ENCODE results near the gene AKAP13.

The AKAP13 gene

GRCh38 chr15:85692321-85692720, 311.9 kb downstream of the AKAP13 start:
- no peak for TF ChIP-seq LEF1 (IDR thresholded peaks at IDR 0.05; ENCODE audit: borderline replicate concordance)
- no peak for TF ChIP-seq FOXA1 (IDR thresholded peaks at IDR 0.05)
- TF ChIP-seq TARDBP (IDR thresholded peaks at IDR 0.05): no peak
- TF ChIP-seq L3MBTL2 (conservative IDR thresholded peaks at IDR 0.05): no peak
- TF ChIP-seq ELF4 (IDR thresholded peaks at IDR 0.05): no peak
- TF ChIP-seq FOXM1 (IDR thresholded peaks at IDR 0.05; ENCODE audit: borderline replicate concordance): no peak
- TF ChIP-seq NFRKB (IDR thresholded peaks at IDR 0.05): no peak
- TF ChIP-seq BHLHE40 (IDR thresholded peaks at IDR 0.05; ENCODE audit: borderline replicate concordance): no peak
- no peak for TF ChIP-seq FOXK2 (IDR thresholded peaks at IDR 0.05)
- no peak for TF ChIP-seq CTBP1 (IDR thresholded peaks at IDR 0.05; ENCODE audit: borderline replicate concordance)
- no peak for TF ChIP-seq ARNT (IDR thresholded peaks at IDR 0.05)
- no peak for TF ChIP-seq HDGF (IDR thresholded peaks at IDR 0.05; ENCODE audit: borderline replicate concordance)
- TF ChIP-seq SP1 (IDR thresholded peaks at IDR 0.05): no peak
- no peak for TF ChIP-seq ZNF384 (IDR thresholded peaks at IDR 0.05)
- no peak for TF ChIP-seq PKNOX1 (IDR thresholded peaks at IDR 0.05)
- TF ChIP-seq SUZ12 (IDR thresholded peaks at IDR 0.05): no peak
- CTCF ChIA-PET: no interaction called here
- POLR2A ChIA-PET: no interaction called here
- DNase-seq (ENCODE audit: extremely low spot score): no peak

- no peak for TF ChIP-seq SP1 (IDR thresholded peaks at IDR 0.05)
- POLR2A ChIA-PET: no interaction called here
- CTCF ChIA-PET: no interaction called here
- DNase-seq (ENCODE audit: extremely low spot score): no peak
These were observed 312.5 kb downstream of the AKAP13 start for GRCh38 chr15:85692873-85693272.

GRCh38 chr15:85693277-85693676, 312.9 kb downstream of the AKAP13 start:
- ChIA-PET CTCF (no interaction called here), POLR2A (no interaction called here)
- TF ChIP-seq L3MBTL2 (conservative IDR thresholded peaks at IDR 0.05): no peak
- TF ChIP-seq BHLHE40 (IDR thresholded peaks at IDR 0.05; ENCODE audit: borderline replicate concordance): no peak
- TF ChIP-seq ELF4 (IDR thresholded peaks at IDR 0.05): no peak
- TF ChIP-seq HDGF (IDR thresholded peaks at IDR 0.05; ENCODE audit: borderline replicate concordance): no peak
- no peak for TF ChIP-seq PKNOX1 (IDR thresholded peaks at IDR 0.05)
- TF ChIP-seq FOXM1 (IDR thresholded peaks at IDR 0.05; ENCODE audit: borderline replicate concordance): no peak
- DNase-seq (ENCODE audit: extremely low spot score): no peak

GRCh38 chr15:85694091-85694490, 313.7 kb downstream of the AKAP13 start:
- no peak for TF ChIP-seq FOXA1 (IDR thresholded peaks at IDR 0.05)
- TF ChIP-seq PKNOX1 (IDR thresholded peaks at IDR 0.05): no peak
- no peak for TF ChIP-seq BHLHE40 (IDR thresholded peaks at IDR 0.05; ENCODE audit: borderline replicate concordance)
- no peak for TF ChIP-seq SP1 (IDR thresholded peaks at IDR 0.05)
- no peak for TF ChIP-seq CTBP1 (IDR thresholded peaks at IDR 0.05; ENCODE audit: borderline replicate concordance)
- TF ChIP-seq LEF1 (IDR thresholded peaks at IDR 0.05; ENCODE audit: borderline replicate concordance): no peak
- TF ChIP-seq L3MBTL2 (conservative IDR thresholded peaks at IDR 0.05): no peak
- POLR2A ChIA-PET: no interaction called here
- no peak for DNase-seq (ENCODE audit: extremely low spot score)
- CTCF ChIA-PET: no interaction called here

GRCh38 chr15:85700767-85701166, 320.4 kb downstream of the AKAP13 start:
- no peak for DNase-seq (ENCODE audit: extremely low spot score)
- ChIA-PET CTCF (no interaction called here), POLR2A (no interaction called here)
- TF ChIP-seq FOXA1 (IDR thresholded peaks at IDR 0.05) (no peak), SP1 (IDR thresholded peaks at IDR 0.05) (no peak), SUZ12 (IDR thresholded peaks at IDR 0.05) (no peak), LEF1 (IDR thresholded peaks at IDR 0.05; ENCODE audit: borderline replicate concordance) (no peak), HDGF (IDR thresholded peaks at IDR 0.05; ENCODE audit: borderline replicate concordance) (no peak), ZNF384 (IDR thresholded peaks at IDR 0.05) (no peak), L3MBTL2 (conservative IDR thresholded peaks at IDR 0.05) (no peak), ELF4 (IDR thresholded peaks at IDR 0.05) (no peak), FOXK2 (IDR thresholded peaks at IDR 0.05) (no peak), ARNT (IDR thresholded peaks at IDR 0.05) (no peak), BHLHE40 (IDR thresholded peaks at IDR 0.05; ENCODE audit: borderline replicate concordance) (no peak), FOXM1 (IDR thresholded peaks at IDR 0.05; ENCODE audit: borderline replicate concordance) (no peak), NFRKB (IDR thresholded peaks at IDR 0.05) (no peak), CTBP1 (IDR thresholded peaks at IDR 0.05; ENCODE audit: borderline replicate concordance) (no peak), PKNOX1 (IDR thresholded peaks at IDR 0.05) (no peak), TARDBP (IDR thresholded peaks at IDR 0.05) (no peak)

- POLR2A ChIA-PET: no interaction called here
These were observed 322.1 kb downstream of the AKAP13 start for GRCh38 chr15:85702321-85703101.

More at GRCh38 chr15:85702321-85703101, 322.1 kb downstream of the AKAP13 start:
- TF ChIP-seq FOXK2 (IDR thresholded peaks at IDR 0.05) (no peak), ZNF384 (IDR thresholded peaks at IDR 0.05) (no peak), L3MBTL2 (conservative IDR thresholded peaks at IDR 0.05) (no peak), TARDBP (IDR thresholded peaks at IDR 0.05) (no peak), ELF4 (IDR thresholded peaks at IDR 0.05) (no peak), SUZ12 (IDR thresholded peaks at IDR 0.05) (no peak), FOXA1 (IDR thresholded peaks at IDR 0.05) (no peak), HDGF (IDR thresholded peaks at IDR 0.05; ENCODE audit: borderline replicate concordance) (no peak), ARNT (IDR thresholded peaks at IDR 0.05) (no peak), FOXM1 (IDR thresholded peaks at IDR 0.05; ENCODE audit: borderline replicate concordance) (no peak), PKNOX1 (IDR thresholded peaks at IDR 0.05) (no peak)
- CTCF ChIA-PET: no interaction called here
- no peak for DNase-seq (ENCODE audit: extremely low spot score)

Data from HEK293T (cell line).